ENCODE measurements around the gene ANO6.

Gene ANO6

GRCh38 chr12:45408729-45409114 lies 192.8 kb downstream of the ANO6 start:
- peak; percentile 39 for DNase-seq (ENCODE audit: low spot score)

GRCh38 chr12:45409966-45410365 lies 194.1 kb downstream of the ANO6 start:
- DNase-seq (ENCODE audit: low spot score), result peak; percentile 46

DNA sequence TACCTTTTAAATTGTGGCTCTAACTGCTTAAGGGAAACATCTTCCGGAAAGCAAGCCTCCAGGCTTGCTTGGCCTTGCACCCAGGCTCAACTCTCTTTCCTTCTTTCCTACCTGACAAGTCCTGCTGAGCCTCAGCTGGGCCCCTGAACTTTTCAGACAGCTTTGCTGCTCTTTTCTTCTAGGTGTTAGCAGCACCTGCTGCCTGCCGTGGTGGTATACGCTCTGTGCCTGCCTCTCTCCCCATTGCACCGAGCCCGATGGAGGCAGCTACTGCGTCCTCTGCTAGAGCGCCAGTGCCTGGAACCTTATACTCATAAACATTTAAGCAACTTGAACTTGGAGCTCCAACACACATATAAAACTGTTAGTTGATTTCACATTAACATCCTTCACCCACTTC lies 195.7 kb downstream of the ANO6 start:
- peak; percentile 34 for DNase-seq (ENCODE audit: low spot score)

DNA sequence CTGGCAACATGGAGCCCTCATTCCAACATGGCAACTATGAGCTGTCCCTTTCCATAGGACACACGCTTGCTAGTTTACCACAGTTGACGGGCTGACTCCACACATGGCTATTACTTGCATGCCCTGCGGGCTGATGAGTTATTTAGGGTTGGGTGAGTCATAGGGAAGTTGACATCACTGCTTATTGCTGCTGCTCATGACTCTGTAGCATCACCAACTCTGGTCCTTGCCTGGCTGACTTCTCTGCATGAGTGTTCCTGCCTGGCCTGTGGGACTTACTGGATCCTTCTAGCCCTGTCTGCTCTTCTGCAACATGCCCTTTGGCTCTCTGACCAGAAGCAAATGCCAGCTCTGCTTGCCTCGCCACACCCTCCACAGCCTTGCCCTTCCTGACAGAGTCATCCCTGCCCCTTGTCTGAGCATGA lies 199.5 kb downstream of the ANO6 start:
- peak; percentile 91 for DNase-seq (ENCODE audit: low spot score)

DNA sequence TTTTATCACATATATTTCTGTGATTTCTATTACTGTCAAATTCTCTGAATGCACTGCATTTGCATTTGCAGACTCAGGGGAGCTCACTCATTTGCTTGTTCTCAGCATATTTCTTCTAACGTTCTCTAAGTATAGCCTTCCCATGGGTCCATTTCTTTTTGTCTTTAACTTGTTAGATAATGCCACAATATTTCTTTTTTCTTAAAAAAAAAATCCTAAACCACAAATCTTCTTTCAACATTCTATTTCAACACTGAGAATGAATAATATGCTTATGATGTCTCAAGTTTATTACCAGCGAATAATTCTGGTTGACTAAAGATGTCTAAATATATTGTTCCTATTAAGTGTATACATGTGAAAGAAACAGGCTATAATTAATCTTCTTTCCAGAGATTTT lies 200.2 kb downstream of the ANO6 start:
- DNase-seq (ENCODE audit: low spot score), result peak; percentile 28

- DNase-seq (ENCODE audit: low spot score), result no peak
Measured at GRCh38 chr12:45418520-45418919, 202.6 kb downstream of the ANO6 start.

DNA sequence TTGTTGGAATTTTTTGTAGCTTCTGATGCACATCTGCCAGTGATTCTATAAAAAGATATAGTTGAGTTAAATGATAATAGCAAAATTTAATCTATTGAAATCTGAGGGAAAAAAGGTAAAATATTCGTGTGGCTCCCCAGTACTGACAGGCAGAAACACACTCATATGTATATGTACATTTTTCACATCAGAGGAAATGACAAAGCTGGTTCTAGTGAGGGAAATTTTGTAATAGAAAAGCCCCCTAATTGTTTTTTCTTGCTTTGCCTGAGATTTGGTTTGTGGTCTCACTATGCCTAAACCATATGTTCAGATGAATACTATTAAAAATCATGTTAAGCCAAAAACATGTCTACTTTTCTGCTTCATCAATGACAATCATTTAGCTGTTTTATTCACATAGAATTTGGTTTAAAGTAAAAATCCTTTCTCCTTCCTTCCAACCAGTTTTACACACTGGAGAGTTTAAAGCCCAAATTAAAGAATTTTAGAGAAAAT lies 203.5 kb downstream of the ANO6 start:
- DNase-seq (ENCODE audit: low spot score), result no peak

GRCh38 chr12:45421736-45422135 lies 205.8 kb downstream of the ANO6 start:
- DNase-seq (ENCODE audit: low spot score), result no peak

GRCh38 chr12:45423931-45424330 lies 208.0 kb downstream of the ANO6 start:
- no peak for DNase-seq (ENCODE audit: low spot score)

DNA sequence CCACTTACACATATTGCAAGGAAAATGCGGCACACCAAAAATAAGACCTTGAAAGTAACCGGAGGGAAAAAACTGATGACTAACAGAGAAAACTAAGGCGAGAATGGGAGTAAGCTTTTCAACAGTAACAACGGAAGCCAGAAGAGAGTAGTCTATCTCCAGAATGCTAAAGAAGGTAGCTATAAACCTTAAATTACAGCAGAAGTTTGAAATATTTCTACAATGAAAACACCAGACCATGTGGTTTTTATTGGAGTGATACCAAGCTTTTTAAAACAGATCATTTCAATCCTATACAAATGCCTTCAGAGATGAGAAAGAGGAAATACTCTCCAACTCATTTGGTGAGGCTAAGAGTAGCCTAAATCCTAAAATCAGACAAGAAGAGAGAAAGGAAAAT lies 209.5 kb downstream of the ANO6 start:
- no peak for DNase-seq (ENCODE audit: low spot score)

DNA sequence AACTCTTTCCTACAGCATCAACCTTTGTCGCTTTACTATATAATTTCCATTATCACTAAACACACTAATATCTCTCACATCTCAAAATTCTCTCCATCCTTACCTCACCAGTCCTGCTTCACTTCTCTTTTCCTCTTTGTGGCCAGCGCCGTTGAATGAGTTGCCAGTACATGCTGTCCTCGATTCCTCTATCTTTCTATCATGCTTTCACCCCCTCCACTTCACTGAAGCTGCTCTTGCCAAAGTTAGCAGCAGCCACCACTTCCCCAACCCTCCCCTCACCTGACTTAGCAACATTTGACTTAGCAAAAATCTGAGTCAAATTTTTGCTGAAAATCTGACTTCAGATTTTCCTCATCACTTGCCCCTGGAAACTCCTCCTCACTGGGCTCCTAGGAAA lies 210.4 kb downstream of the ANO6 start:
- DNase-seq (ENCODE audit: low spot score), result no peak

- DNase-seq (ENCODE audit: low spot score), result no peak
Measured at GRCh38 chr12:45427042-45427441, 211.1 kb downstream of the ANO6 start.

- DNase-seq (ENCODE audit: low spot score), result no peak
Measured at GRCh38 chr12:45429831-45430230, 213.9 kb downstream of the ANO6 start.

DNA sequence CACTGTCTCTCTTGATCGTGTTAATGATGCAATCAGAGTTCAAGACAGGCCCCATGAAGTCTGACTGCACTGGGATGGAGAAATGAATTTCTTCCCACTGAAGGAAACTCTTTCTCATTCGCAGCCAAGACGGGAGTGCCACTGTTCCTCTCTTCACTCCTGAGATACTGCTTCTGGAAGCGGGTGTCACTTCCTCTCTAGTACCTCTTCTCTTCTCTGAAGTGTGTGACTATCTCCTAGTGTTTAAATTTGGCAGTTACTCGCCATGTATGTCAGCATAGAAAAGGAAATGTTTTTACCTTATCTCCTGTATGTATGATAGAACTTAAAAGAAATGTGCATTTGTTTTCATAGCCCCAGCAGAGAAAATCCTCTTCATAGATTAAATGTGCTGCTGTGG lies 215.2 kb downstream of the ANO6 start:
- no peak for DNase-seq (ENCODE audit: low spot score)

DNA sequence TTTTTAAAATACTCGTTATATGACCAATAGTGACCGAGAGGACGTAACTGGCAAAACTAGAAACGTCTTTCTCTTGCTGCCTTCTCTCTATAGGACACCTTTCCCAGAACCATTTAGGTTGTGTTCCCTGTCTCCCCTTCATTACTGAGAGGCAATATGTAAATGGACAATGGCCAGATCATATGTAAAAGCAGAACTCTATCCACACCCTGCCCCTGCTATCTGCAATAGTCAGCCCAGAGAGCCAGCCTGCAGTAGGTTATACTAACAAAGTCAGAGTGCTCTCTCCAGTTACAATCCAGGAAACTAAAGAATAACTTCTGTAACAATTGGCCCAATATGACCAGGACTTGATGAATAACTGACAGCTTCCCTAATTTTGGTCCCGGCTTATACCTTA lies 216.8 kb downstream of the ANO6 start:
- no peak for DNase-seq (ENCODE audit: low spot score)

DNA sequence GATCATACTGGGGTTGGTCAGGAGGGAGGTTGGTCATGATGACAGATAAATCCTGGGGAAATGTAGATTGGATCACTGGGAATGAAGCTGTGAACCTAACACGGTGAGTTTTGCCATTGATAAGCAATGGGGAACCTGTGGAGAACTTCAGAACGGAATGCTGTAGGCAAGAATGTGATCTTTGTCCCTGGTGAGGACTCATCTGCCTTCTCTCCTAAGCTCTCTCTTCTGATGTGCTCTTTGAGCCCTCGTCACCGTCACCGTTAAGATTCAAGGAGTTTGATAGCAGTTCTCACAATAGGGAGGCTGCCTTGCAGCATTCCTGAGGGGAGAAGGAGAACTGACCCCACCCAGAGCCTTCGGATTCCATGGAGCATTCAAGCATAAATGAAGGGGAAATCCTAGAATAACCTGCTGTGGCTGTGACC lies 217.6 kb downstream of the ANO6 start:
- DNase-seq (ENCODE audit: low spot score), result no peak

GRCh38 chr12:45434094-45434493 lies 218.2 kb downstream of the ANO6 start:
- DNase-seq (ENCODE audit: low spot score), result no peak

GRCh38 chr12:45435945-45436710 lies 220.2 kb downstream of the ANO6 start:
- no peak for DNase-seq (ENCODE audit: low spot score)

DNA sequence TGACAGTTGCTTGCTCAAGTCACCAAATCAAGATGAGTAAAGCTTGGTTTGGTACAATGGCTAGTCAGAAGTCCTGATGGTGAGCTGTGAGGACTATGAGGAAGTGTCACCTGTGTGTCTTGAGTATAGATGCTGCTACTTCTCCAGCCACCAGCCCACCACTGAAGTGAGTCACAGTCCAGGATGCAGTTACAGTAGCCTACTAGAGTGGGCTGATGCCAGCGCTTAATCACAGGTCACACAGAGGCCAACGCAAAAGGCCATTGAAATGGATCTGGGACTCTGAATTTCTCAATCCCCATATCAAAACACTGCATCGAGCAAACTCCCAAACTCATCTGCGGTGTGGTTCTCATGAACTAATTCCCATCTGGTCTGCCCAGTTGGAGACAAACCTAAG lies 223.1 kb downstream of the ANO6 start:
- no peak for DNase-seq (ENCODE audit: low spot score)

- no peak for DNase-seq (ENCODE audit: low spot score)
Measured at GRCh38 chr12:45446013-45446412, 230.1 kb downstream of the ANO6 start.

DNA sequence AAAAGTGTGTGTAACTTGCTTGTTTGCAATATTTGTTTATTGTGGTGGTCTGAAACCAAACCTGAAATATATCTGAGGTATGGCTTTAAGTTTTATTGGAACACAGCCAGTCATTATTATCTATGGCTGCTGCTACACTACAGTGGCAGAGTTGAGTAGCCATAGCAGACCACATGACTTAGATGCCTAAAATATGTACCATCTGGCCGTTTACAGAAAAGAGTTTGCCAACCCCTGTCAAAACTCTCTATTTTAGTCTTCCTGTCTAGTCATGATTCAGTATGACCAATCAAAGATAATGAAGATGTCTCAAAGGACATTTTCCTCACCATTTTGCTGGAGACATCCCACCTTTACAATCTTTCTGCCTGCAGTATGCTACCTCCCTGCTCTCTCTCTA lies 242.3 kb downstream of the ANO6 start:
- DNase-seq (ENCODE audit: low spot score), result no peak

DNA sequence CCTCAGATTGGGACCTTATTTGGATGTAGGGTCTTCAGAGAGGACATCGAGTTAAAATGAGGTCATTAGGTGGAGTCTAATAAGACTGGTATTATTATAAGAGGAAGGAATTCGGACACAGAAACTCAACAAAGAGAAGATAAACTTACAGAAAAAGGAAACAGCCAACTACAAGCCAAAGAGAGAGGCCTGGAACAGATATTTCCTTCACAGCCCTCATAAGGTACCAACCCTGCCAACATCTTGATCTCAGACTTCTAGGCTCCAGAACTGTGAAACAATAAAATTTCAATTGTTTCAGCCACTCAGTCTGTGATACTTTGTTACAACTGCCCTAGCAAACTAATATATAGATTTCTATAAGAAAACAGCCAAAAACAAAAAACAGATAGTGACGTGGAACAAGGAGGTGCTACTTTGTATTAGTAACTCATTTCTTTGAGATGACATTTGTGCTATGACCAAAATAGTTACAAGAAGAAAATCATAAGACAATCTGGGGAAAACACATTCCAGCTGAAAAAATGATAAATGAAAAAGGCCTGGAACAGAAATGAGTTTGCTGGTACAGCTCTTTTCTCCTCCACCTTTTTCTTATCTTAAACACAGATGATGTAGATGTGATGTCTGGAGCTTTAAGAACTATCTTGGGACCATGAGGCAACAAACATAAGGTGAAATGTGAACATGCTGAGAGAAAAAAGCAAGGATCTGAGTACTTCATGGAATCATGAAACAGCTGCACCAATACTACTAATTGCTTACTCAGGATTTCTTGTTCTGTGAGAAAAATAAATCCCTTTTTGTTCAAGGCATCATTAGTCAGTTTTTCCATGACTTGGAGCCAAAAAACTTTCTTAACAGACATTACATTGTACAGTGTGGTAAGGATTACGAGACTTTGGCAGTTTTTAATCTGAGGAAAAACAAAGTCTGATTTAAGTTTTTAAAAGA lies 243.2 kb downstream of the ANO6 start:
- no peak for DNase-seq (ENCODE audit: low spot score)

- no peak for DNase-seq (ENCODE audit: low spot score)
Measured at GRCh38 chr12:45462506-45462905, 246.6 kb downstream of the ANO6 start.

Measured in NAMALWA (cell line).